MM.1S (cell line): ENCODE data around the gene ANGEL2.

Experiments
- DNase-seq: peaks from one replicate; pipeline ENCODE4 v3.0.0-alpha.2; 2015
- H2AFZ ChIP-seq: fragments of 300-600 bp; sonication (generic); 2 replicates; pipeline ENCODE4 v1.6.0; 2016; ENCODE audit warnings: antibody characterized with exemption, low read length
- H3F3A ChIP-seq: fragments of 300-600 bp; sonication (generic); 2 replicates; pipeline ENCODE4 v1.6.1; 2016; ENCODE audit warnings: mild to moderate bottlenecking, antibody characterized with exemption, low read length, moderate library complexity, mixed read lengths; ENCODE audit not compliant: insufficient read depth
- H3K27ac ChIP-seq: fragments of 300-600 bp; sonication (generic); 2 replicates; pipeline ENCODE4 v1.5.1; 2016; ENCODE audit warnings: mild to moderate bottlenecking, low read length
- H3K27me3 ChIP-seq: fragments of 300-600 bp; sonication (generic); replicated peaks from 2 replicates; pipeline ENCODE4 v1.6.0; 2016; ENCODE audit warnings: low read length; ENCODE audit not compliant: insufficient read depth
- H3K36me3 ChIP-seq: fragments of 300-600 bp; sonication (generic); replicated peaks from 2 replicates; pipeline ENCODE4 v1.6.1; 2016; ENCODE audit warnings: mild to moderate bottlenecking, low read length, mixed read lengths; ENCODE audit not compliant: insufficient read depth
- H3K4me1 ChIP-seq: fragments of 300-600 bp; sonication (generic); 2 replicates; pipeline ENCODE4 v1.6.1; 2016; ENCODE audit warnings: low read length, mixed read lengths
- H3K4me2 ChIP-seq: fragments of 300-600 bp; sonication (generic); 2 replicates; pipeline ENCODE4 v1.6.0; 2016; ENCODE audit warnings: low read depth, low read length
- H3K4me3 ChIP-seq: fragments of 300-600 bp; sonication (generic); 2 replicates; pipeline ENCODE4 v1.5.1; 2016; ENCODE audit warnings: low read length, mixed read lengths
- H3K79me2 ChIP-seq: fragments of 300-600 bp; sonication (generic); 2 replicates; pipeline ENCODE4 v1.6.1; 2016; ENCODE audit warnings: mixed run types, low read length, mixed read lengths
- H3K9ac ChIP-seq: fragments of 300-600 bp; sonication (generic); 2 replicates; pipeline ENCODE4 v1.6.1; 2016; ENCODE audit warnings: low read length, mixed read lengths
- H3K9me2 ChIP-seq: fragments of 300-600 bp; sonication (generic); replicated peaks from 2 replicates; pipeline ENCODE4 v1.6.1; 2016; ENCODE audit warnings: mild to moderate bottlenecking, low read length, mixed read lengths; ENCODE audit not compliant: insufficient read depth
- H3K9me3 ChIP-seq: fragments of 300-600 bp; sonication (generic); replicated peaks from 2 replicates; pipeline ENCODE4 v1.6.1; 2016; ENCODE audit warnings: mild to moderate bottlenecking, low read length, mixed read lengths; ENCODE audit not compliant: insufficient read depth
- H4K20me1 ChIP-seq: fragments of 300-600 bp; sonication (generic); 2 replicates; pipeline ENCODE4 v1.6.1; 2016; ENCODE audit warnings: mild to moderate bottlenecking, low read length, moderate library complexity, mixed read lengths; ENCODE audit not compliant: insufficient read depth
- EZH2 ChIP-seq: fragments of 300-600 bp; sonication (generic); optimal IDR thresholded peaks from 2 replicates; pipeline ENCODE3; 2017; ENCODE audit warnings: low read depth, mild to moderate bottlenecking, antibody characterized with exemption, low read length, mixed read lengths
- EZH2phosphoT487 ChIP-seq: fragments of 300-600 bp; sonication (generic); IDR thresholded peaks from 2 replicates; pipeline ENCODE4 v1.6.1; 2018; ENCODE audit warnings: antibody characterized with exemption, low read length
- TF ChIP-seq, protein P1 (sequence below): fragments of 300-600 bp; sonication (generic); IDR thresholded peaks from 2 replicates; pipeline ENCODE4 v1.5.1; 2016; ENCODE audit warnings: antibody characterized with exemption, low read length, mixed read lengths

Gene ANGEL2

GRCh38 chr1:212945056-212945455 is 70.6 kb downstream of the ANGEL2 start:
- TF ChIP-seq EZH2 (no peak), EZH2phosphoT487 (no peak)
- TF ChIP-seq, protein P1, sequence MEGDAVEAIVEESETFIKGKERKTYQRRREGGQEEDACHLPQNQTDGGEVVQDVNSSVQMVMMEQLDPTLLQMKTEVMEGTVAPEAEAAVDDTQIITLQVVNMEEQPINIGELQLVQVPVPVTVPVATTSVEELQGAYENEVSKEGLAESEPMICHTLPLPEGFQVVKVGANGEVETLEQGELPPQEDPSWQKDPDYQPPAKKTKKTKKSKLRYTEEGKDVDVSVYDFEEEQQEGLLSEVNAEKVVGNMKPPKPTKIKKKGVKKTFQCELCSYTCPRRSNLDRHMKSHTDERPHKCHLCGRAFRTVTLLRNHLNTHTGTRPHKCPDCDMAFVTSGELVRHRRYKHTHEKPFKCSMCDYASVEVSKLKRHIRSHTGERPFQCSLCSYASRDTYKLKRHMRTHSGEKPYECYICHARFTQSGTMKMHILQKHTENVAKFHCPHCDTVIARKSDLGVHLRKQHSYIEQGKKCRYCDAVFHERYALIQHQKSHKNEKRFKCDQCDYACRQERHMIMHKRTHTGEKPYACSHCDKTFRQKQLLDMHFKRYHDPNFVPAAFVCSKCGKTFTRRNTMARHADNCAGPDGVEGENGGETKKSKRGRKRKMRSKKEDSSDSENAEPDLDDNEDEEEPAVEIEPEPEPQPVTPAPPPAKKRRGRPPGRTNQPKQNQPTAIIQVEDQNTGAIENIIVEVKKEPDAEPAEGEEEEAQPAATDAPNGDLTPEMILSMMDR, result no peak
- Histone ChIP-seq H3K79me2 (no peaks in the 10 kb centered on the region), H3F3A (peaks cover 27% of the 10 kb centered on the region), H4K20me1 (no peaks in the 10 kb centered on the region), H3K27ac (no peak overlapping the region), H3K27me3 (no peaks in the 10 kb centered on the region), H3K4me2 (no peak overlapping the region), H3K4me3 (no peak overlapping the region), H3K9me2 (no peaks in the 10 kb centered on the region), H3K4me1 (peaks cover 52% of the 10 kb centered on the region), H3K9ac (no peak overlapping the region), H2AFZ (no peak overlapping the region), H3K9me3 (no peaks in the 10 kb centered on the region), H3K36me3 (no peaks in the 10 kb centered on the region)
- DNase-seq, result no peak

GRCh38 chr1:212944229-212944901 is 71.3 kb downstream of the ANGEL2 start:
- Histone ChIP-seq H3F3A (peaks cover 27% of the 10 kb centered on the region), H3K4me2 (no peak overlapping the region), H3K9me2 (no peaks in the 10 kb centered on the region), H2AFZ (no peak overlapping the region), H3K9me3 (no peaks in the 10 kb centered on the region), H3K79me2 (no peaks in the 10 kb centered on the region), H4K20me1 (no peaks in the 10 kb centered on the region), H3K9ac (no peak overlapping the region), H3K4me3 (no peak overlapping the region), H3K36me3 (no peaks in the 10 kb centered on the region), H3K27ac (no peak overlapping the region), H3K27me3 (no peaks in the 10 kb centered on the region), H3K4me1 (peaks cover 47% of the 10 kb centered on the region)
- TF ChIP-seq EZH2, result no peak
- TF ChIP-seq EZH2phosphoT487, result no peak
- TF ChIP-seq, protein P1, result no peak
- no peak for DNase-seq

- Histone ChIP-seq H3K9me3 (no peaks in the 10 kb centered on the region), H3K4me2 (peak overlapping the region; percentile 23; the same call in 1 of the 2 replicates), H3K4me3 (no peak overlapping the region), H3K36me3 (no peaks in the 10 kb centered on the region), H3K27ac (peak overlapping the region; percentile 53; the same call in 1 of the 2 replicates), H3K4me1 (peaks cover 47% of the 10 kb centered on the region), H4K20me1 (no peaks in the 10 kb centered on the region), H2AFZ (no peak overlapping the region), H3K27me3 (no peaks in the 10 kb centered on the region), H3K9me2 (no peaks in the 10 kb centered on the region), H3K9ac (no peak overlapping the region), H3F3A (peaks cover 27% of the 10 kb centered on the region), H3K79me2 (no peaks in the 10 kb centered on the region)
- TF ChIP-seq EZH2phosphoT487, result no peak
- TF ChIP-seq EZH2, result no peak
- TF ChIP-seq, protein P1, result no peak
- no peak for DNase-seq
Measured at GRCh38 chr1:212943393-212943710, 72.3 kb downstream of the ANGEL2 start.
